ENCODE measurements around the gene MACO1.
"Not testable (repeated sequence)": the region's sequence is repeated elsewhere in the genome, so short reads cannot be mapped to it uniquely, and the experiment has no call there.

MACO1 gene

DNA sequence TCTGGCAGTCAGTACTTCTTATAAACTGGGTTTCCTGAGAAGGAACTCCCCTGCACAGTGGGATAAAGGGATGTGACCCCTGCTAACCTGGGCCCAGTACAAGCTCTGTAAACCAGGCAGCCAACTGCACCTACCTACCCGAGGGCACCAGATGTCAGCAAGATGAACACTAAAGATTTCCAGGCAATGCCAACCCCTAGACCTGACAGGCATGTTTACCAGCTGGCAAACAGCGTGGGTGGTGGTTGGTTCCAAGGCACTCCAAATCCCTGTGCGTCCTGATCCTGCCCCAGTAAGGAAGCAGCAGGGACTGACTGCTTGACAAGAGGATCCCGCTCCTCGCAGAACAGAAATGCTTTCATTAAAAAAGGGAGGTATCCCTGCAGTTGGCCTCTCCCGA lies 7.5 kb upstream of the MACO1 start:
- not testable (repeated sequence) for DNase-seq (ENCODE audit: low read depth)

- no peak for DNase-seq (ENCODE audit: low read depth)
Observed at GRCh38 chr1:25425098-25426085, 5.3 kb upstream of the MACO1 start.

GRCh38 chr1:25427696-25428095 lies 3.0 kb upstream of the MACO1 start:
- no peak for DNase-seq (ENCODE audit: low read depth)

DNA sequence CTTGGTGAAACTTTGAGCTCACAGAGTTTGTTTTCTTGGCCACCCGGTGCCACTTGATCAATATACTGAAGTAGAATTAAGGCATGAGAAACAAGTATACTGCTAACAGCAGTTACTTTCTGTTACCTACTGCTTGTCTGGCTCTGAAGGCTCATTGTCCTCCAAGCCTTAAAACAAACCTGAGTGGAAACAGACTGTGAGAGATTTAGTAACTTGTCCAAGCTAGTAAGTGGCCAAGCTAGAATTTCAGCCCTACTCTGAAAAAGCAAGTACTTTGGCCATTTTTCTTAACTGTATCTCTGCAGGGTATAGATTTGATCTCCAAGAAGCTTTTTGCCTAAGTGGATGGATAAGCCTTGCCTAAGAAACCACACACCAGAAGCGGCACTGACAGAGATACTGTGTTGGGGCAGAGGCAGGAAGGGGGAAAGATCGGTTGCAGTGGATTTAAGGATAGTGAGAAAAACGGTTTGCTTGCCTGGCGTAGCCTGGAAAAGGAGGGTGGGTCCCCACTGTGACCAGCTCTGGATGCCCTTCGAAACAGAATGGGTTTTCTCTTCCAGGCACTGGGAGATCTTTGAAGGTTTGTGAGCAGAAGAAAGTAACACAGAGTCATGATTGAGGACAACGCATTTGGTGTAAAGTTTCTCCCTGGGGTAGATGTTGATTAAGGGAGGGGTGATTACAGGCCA lies 2.1 kb upstream of the MACO1 start:
- no peak for DNase-seq (ENCODE audit: low read depth)

DNA sequence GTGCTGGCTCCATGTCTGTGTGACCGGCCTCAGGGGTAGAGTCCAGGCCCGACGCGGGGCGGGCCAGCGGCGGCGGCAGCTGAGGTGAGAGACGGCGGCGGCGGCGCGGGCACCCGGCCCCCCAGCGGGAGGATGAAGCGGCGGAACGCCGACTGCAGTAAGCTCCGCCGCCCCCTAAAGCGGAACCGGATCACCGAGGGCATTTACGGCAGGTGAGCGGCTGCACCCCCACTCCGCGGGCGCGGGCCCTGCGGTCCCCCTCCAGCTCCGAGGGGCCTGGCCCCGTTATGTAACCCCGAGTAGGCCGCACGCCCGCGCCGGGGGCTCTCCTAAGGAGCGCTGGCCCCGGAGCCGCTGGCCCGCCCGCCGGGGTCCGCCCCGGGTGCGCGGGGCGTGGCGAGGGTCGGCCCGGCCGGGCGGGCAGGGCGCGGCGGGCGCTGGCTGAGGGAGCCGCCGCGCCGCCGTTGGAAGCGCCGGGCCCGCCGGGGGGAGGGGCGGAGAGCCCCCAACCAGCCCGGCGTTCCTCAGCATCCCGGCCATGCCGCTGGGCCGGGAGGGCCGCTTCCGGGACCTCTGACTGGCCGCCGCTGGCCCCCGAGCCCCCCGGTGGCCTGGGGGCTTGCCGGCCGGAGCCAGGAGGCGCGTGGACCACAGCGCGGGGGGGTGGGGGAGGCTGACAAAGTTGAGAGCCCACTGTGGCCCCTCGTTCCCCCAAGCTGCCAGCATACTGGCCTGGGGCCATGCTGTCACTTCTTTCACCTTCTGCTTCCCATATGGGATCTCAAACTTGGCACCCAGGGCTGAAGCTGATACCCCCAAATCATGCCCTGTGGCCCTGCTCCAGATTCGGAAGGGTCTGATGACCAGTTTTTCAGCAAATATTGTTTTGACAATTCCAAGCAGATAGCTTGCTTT lies 527 bp downstream of the MACO1 start:
- no peak for DNase-seq (ENCODE audit: low read depth)

GRCh38 chr1:25431955-25432719 lies 1.4 kb downstream of the MACO1 start:
- no peak for DNase-seq (ENCODE audit: low read depth)

- no peak for DNase-seq (ENCODE audit: low read depth)
Observed at GRCh38 chr1:25432749-25433388, 2.2 kb downstream of the MACO1 start.

- DNase-seq (ENCODE audit: low read depth): no peak
Observed at GRCh38 chr1:25433389-25434186, 2.9 kb downstream of the MACO1 start.

DNA sequence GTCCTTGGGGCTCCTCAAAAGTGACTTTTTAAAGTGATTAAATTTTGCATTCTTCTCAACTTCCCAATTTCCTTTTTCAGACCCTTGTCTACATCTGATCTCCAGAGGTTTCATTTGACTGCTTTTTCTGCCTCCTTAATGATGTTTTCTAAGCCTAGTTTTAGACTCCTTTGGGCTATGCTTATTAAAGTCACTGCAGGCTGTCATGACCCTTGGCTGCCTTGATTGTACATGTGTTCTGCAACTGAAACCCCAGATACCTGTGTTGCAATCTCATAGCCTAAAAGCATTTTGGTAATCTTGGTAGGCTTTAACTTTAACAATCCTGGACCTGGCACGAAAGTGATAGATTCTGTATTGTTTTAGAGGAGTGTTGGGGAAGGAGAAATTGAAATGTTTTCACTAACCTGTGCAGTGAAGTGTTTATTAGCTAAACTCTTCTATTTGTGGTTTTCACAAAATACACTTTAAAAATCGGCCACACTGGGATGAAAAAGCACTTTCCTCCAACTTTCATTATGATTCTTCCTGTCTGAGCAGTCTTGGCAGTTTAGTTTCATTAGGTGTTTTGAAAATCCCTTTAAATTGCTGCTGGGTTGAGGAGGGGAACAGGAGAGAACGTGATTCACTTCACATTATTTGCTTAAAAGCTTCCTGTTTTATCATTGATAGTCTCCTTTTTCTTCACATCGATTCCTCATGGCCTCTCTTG lies 4.9 kb downstream of the MACO1 start:
- no peak for DNase-seq (ENCODE audit: low read depth)

GRCh38 chr1:25437672-25438071 lies 7.0 kb downstream of the MACO1 start:
- DNase-seq (ENCODE audit: low read depth): no peak

DNA sequence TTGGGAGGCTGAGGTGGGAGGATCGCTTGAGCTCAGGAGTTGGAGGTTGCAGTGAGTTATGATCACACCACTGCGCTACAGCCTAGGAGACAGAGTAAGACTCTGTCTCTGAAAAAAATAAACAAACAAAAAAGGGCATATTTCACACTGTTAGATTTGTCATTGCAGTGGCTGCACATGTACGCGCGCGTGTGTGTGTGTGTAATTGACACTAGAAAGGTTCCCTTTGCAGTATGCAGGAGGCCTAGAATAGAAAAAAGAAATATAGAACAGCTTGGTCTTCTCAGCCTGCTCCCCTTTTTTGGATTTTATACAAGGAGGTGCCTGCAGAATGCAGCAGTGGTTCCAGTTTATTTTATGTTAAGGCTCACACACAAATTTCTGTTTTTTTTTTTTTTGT lies 8.6 kb downstream of the MACO1 start:
- DNase-seq (ENCODE audit: low read depth): no peak

DNA sequence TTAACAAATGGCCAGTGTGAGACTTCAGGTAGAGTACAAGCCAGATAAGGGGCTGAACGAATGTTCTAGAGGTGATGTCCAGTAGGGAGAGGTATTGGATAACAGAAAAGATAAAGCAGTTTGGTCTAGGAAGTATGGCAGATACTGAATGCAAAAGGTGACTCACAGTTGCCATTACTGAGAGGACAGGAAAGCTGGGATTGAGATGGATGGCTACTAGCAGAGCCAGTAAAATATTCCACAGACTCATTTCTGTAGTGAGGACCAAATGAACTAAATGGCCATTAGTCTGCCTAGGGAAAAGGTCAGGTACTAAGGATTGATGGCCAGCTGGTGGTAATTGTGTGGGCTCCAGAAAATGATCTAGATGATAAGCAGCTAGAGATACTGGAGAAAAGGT lies 11.5 kb downstream of the MACO1 start:
- DNase-seq (ENCODE audit: low read depth): no peak

DNA sequence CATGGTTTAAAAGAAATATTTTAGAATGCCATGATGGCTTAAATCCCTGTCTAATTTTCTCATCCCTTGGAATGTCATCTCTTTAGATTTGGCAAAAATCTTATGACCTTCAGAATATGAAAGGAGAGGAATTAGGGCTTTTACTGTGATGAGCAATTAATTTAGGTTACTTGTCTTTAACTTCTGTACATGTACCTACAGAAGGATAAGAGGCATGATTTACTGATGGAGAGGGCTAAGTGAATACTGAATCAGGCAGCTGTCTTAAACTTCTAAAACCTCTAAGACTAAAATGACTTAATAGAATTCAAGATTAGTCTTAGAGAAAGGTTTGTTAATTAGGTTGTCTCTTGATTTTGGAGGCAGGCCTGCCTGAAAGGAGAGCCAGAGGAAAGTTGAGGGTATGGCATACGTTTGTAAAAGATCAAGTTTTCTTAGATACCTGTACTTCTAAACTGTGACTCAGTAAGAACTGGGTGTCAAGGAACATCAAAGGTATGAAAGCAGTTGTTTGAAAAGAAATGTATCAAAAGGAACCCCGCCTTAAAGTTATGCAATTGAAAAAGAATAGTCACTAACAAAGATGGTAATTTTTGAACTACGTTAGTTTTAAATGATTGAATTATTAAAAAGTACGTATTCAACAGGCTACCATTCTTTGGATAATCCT lies 12.5 kb downstream of the MACO1 start:
- DNase-seq (ENCODE audit: low read depth): no peak

DNA sequence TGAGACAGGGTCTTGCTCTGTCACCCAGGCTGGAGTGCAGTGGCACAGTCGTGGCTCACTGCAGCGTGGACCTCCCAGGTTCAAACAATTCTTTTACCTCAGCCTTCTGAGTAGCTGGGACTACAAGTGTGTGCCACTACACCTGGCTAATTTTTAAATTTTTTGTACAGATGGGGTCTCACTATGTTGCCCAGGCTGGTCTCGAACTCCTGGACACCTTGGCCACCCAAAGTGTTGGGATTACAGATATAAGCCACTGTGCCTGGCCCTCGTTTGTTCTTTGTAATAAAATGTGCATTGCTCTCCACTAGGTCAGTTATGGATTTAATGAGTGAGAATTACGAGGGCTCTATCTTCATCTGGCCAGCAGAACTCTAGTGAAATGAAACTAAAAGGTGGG lies 13.9 kb downstream of the MACO1 start:
- DNase-seq (ENCODE audit: low read depth): not testable (repeated sequence)

DNA sequence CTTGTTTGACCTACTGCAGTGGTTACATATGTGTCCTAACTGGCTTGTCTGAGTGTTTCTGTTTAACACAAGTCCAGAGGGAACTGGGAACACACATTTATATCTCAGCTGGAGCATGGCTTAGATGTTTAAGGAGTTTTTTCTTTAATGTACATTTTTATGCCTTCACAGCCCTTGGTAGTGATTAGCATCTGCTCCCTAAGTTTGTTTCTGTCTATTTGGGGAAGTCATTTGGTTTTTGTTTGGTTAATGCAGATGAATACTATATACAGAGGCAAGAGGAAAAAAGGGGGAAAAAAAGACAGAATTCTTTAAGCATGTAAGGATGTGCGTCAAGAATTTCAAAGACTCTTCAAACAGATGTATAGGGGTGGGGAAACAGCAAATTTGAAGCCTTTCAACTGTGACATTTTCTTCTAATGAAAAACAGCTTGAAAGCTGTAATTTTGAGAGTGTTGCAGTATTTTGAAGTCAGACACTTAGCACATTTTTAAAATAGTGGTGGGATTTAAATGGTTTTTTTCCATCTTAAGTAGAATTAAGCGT lies 15.4 kb downstream of the MACO1 start:
- no peak for DNase-seq (ENCODE audit: low read depth)

DNA sequence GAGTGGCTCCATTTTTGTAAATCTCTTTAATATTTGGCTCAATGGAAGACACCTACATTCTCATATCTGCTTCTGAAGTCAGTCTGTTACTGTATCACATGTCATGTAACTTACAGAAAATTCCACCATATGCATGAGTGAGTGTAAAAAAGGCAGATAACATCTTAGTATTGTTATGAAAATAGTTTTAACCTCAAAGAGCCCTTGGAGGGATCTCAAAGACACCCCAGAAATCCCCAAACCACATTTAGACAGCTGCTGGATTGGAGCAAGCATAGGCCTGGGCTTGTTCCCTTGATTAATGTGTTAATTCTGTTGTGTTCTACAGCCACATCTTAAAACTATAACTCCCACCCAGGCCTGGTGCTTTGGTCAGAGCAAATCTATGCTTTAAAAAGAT lies 16.9 kb downstream of the MACO1 start:
- DNase-seq (ENCODE audit: low read depth): no peak

DNA sequence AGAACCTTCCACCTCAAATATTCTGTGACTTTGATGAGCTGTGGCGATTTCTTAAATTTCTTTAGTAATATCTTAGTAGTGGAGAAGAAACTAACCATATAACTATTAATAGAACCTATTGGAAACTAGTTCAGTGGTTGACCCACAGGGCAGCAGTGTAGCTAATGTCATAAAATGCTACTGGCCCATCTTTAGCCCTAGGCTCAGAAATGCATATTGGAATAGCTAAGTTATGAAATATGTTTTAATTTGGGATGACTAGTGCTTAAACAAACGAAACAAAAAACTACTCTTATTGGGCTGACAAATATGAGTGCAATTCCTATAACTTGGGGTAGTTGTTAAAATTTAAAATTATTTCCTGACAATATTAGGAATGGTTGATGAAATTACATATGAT lies 20.2 kb downstream of the MACO1 start:
- no peak for DNase-seq (ENCODE audit: low read depth)

DNA sequence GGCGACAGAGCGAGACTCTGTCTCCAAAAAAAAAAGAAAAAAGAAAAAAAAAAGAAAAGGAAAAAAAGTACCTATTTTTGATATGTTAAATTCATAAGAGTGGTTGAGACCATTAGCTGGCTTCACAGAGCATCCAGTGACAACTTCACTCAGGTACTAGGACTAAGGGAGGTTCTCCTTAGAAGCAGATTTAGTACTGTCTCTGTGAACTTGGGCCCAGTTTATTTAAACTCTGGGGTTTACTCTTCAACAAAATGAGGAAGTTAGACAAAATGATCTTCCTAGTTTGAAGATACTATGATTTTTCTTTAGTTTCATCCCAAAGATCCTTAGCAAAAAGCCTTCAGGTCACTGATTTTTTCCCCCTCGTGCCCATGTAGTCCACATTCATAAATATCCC lies 21.2 kb downstream of the MACO1 start:
- DNase-seq (ENCODE audit: low read depth): no peak

DNA sequence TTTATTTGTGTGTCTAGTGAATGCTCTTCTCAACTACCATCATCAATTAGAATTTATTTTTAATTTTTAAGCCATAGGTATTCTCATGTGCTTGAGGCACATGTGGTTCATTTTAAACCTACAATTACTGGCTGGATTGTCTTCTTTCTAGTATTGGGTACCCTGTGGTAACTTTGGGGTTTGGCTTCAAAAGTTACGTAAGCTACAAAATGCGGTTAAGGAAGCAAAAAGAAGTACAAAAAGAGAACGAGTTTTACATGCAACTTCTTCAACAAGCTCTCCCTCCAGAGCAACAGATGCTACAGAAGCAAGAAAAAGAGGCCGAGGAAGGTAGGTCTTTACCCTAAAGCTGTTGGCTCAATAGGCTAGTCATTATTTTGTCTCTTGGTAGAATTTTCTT lies 25.8 kb downstream of the MACO1 start:
- DNase-seq (ENCODE audit: low read depth): no peak

Measured in non-pigmented ciliary epithelial cell (primary cell).